ENCODE measurements around the gene GCAT. TPM values are rescaled to one million over a fixed set of nuclear protein-coding genes. Genes with fewer than 3 reads are reported as not detected.
"Not testable (repeated sequence)": the region's sequence is repeated elsewhere in the genome, so short reads cannot be mapped to it uniquely, and the experiment has no call there.

GCAT gene
- total and polyA plus RNA-seq, 4 donors = 22.2 to 27.5 (median 23.8) TPM

GRCh38 chr22:37797874-37798500 lies 9.7 kb upstream of the GCAT start:
- DNase-seq (ENCODE audit: low read depth in 4 of 6, low spot score in 6 of 6) = no peak
- 47% methylated on average over 10 of the region's 14 CpGs for WGBS (ENCODE audit: insufficient coverage)
- Histone ChIP-seq H3K4me3 (ENCODE audit: low read depth, low read length) (no peak overlapping the region), H3K36me3 (ENCODE audit: control insufficient read depth, insufficient read depth, low read length) (no peaks in the 10 kb centered on the region), H3K9me3 (ENCODE audit: control insufficient read depth, insufficient read depth, low read length) (no peaks in the 10 kb centered on the region), H3K4me1 (ENCODE audit: control insufficient read depth, insufficient read depth, low read length) (peaks cover 13% of the 10 kb centered on the region), H3K27ac (ENCODE audit: low read depth, low read length) (no peak overlapping the region), H3K27me3 (ENCODE audit: control insufficient read depth, insufficient read depth, low read length) (no peaks in the 10 kb centered on the region)

- H3K27ac ChIP-seq (ENCODE audit: low read depth, low read length); H3K4me3 ChIP-seq (ENCODE audit: low read depth, low read length); H3K36me3 ChIP-seq (ENCODE audit: control insufficient read depth, insufficient read depth, low read length); H3K27me3 ChIP-seq (ENCODE audit: control insufficient read depth, insufficient read depth, low read length); H3K9me3 ChIP-seq (ENCODE audit: control insufficient read depth, insufficient read depth, low read length); DNase-seq (ENCODE audit: low read depth in 4 of 6, low spot score in 6 of 6): not testable (repeated sequence)
- WGBS (ENCODE audit: insufficient coverage) = 83% methylated on average over 3 of the region's 9 CpGs
- H3K4me1 ChIP-seq (ENCODE audit: control insufficient read depth, insufficient read depth, low read length) = peaks cover 31% of the 10 kb centered on the region
Measured at GRCh38 chr22:37799979-37800378, 7.8 kb upstream of the GCAT start.

DNA sequence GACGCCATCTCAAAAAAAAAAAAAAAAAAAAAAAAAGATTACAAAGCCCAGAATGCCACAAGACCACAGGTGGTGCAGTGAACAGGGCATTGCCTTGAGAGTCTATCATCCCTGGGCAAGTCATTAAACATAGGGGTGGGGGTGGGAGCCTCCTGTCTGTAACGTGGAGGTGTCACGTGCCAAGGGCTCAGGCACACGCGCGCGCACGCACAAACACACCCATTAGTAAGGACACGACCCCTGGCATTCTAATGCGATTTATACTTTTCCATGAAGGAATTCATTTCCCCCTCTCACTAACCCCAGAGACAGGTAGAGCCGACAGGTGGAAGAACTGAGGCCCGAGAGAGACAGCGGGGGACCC lies 5.8 kb upstream of the GCAT start:
- peak overlapping the region; percentile 87 for H3K4me3 ChIP-seq (ENCODE audit: low read depth, low read length)
- H3K4me1 ChIP-seq (ENCODE audit: control insufficient read depth, insufficient read depth, low read length) = peaks cover 47% of the 10 kb centered on the region
- WGBS (ENCODE audit: insufficient coverage) = 1% methylated on average over 11 of the region's 13 CpGs
- peak in 2 of 6 donors; percentile 43 to 89 for DNase-seq (ENCODE audit: low read depth in 4 of 6, low spot score in 6 of 6)
- no peaks in the 10 kb centered on the region for H3K36me3 ChIP-seq (ENCODE audit: control insufficient read depth, insufficient read depth, low read length)
- no peaks in the 10 kb centered on the region for H3K27me3 ChIP-seq (ENCODE audit: control insufficient read depth, insufficient read depth, low read length)
- no peaks in the 10 kb centered on the region for H3K9me3 ChIP-seq (ENCODE audit: control insufficient read depth, insufficient read depth, low read length)
- no peak overlapping the region for H3K27ac ChIP-seq (ENCODE audit: low read depth, low read length)

DNA sequence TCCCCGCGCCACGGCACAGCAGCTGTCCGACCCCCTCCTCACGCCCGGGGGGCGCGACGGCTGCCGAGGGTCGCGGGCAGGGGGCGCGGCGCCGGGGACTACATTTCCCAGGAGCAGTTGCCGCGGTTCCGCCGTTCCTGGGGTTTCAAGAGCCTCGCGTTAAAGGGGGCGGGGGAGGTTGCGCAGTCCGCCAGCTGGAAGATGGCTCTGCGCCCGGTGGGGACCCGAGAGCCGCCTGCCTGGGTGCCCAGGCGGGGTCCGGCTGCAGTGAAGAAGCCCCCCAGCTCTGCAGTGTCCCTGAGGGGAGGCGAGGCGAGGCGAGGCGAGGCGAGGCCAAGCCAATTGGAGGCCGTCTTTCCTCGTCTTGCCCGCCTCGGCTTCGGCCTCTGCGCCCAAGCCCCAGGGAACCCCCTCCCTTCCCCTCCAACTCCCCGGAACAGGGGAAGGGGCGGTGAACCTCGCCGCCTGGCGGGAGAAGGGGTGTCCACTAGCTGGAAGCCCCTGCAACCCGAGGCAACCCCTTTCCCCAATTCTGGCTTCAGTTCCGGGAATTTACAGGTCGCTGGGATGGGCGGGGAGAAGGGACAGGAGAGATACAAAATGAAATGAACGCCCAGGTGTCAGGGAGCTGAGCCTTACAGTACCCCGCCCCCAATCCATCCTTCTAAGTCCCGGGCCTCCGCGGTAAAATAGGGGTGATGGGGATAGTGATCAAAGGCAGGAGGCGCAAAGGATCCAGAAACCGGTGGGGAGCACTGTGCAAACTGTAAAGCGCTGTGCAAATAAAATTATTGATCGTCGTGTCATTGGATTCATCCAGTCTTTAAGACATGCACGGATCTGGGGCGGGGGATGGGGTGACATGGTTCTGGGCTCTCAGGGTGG lies 5.2 kb upstream of the GCAT start:
- peak in 4 of 6 donors; percentile 81 to 97 (median 89) for DNase-seq (ENCODE audit: low read depth in 4 of 6, low spot score in 6 of 6)
- Histone ChIP-seq H3K27me3 (ENCODE audit: control insufficient read depth, insufficient read depth, low read length) (no peaks in the 10 kb centered on the region), H3K9me3 (ENCODE audit: control insufficient read depth, insufficient read depth, low read length) (no peaks in the 10 kb centered on the region), H3K4me1 (ENCODE audit: control insufficient read depth, insufficient read depth, low read length) (peaks cover 53% of the 10 kb centered on the region), H3K36me3 (ENCODE audit: control insufficient read depth, insufficient read depth, low read length) (no peaks in the 10 kb centered on the region), H3K27ac (ENCODE audit: low read depth, low read length) (peak overlapping the region; percentile 80), H3K4me3 (ENCODE audit: low read depth, low read length) (peak overlapping the region; percentile 87)
- under 1% methylated on average over 54 of the region's 63 CpGs for WGBS (ENCODE audit: insufficient coverage)

DNA sequence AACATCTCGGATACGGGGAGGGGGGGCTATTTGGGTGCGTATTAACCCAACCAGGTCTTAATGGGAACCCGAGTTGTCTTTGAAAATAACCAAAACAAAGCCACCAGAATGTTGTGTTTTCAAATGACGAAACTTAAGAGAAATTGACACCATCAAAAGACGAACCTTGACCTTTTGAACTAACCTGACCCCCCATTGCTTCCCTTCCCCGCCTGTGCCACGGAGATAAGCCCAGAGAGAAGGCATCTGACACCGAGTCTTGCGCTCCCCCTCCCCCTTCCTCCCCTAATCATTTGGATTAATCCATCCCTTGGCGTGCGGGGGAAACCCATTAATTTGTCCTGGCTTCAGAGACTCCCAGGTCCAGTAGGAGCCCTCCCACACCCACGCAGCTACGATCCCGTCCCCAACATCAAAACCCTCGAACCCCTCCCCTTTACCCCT lies 4.5 kb upstream of the GCAT start:
- H3K4me1 ChIP-seq (ENCODE audit: control insufficient read depth, insufficient read depth, low read length) = peaks cover 57% of the 10 kb centered on the region
- peak in 3 of 6 donors; percentile 32 to 92 (median 72) for DNase-seq (ENCODE audit: low read depth in 4 of 6, low spot score in 6 of 6)
- peak overlapping the region; percentile 80 for H3K27ac ChIP-seq (ENCODE audit: low read depth, low read length)
- H3K27me3 ChIP-seq (ENCODE audit: control insufficient read depth, insufficient read depth, low read length) = no peaks in the 10 kb centered on the region
- no peaks in the 10 kb centered on the region for H3K36me3 ChIP-seq (ENCODE audit: control insufficient read depth, insufficient read depth, low read length)
- no peaks in the 10 kb centered on the region for H3K9me3 ChIP-seq (ENCODE audit: control insufficient read depth, insufficient read depth, low read length)
- WGBS (ENCODE audit: insufficient coverage) = 2% methylated on average over 12 of the region's 16 CpGs
- H3K4me3 ChIP-seq (ENCODE audit: low read depth, low read length) = peak overlapping the region; percentile 87

DNA sequence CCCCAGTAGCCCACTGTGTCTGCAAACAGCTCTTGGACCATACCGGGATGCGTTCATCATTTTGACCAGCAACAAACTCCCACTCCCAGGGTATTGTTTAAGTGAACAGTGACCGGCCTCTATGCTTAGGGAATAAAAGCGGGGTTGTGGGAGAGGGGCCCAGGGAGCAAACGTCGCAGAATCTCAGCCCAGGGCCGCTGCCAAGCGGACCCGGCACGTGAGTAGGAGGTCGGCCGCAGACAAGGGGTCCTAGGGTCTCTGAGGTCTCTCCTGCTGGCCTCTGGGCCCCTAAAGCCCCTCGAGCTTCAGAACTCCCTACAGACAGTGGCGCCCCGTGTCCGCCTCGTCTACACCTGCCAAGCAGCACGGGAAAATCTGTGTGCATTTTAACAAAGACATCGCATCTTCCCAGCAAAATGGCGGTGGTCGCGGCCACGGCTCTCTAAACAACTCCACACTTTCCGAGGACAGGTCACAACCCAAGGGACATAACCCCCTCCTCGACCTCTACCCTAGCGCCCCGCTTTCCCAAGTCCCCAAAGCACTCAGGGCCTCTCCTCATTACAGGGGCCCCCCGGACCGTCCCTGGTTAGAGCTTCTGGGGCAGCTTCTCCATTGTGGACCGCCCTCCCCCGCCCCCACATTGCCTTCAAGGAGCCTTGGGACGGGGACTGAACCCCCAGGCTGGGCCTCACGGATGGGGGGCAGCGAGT lies 3.9 kb upstream of the GCAT start:
- Histone ChIP-seq H3K4me1 (ENCODE audit: control insufficient read depth, insufficient read depth, low read length) (peaks cover 63% of the 10 kb centered on the region), H3K27ac (ENCODE audit: low read depth, low read length) (peak overlapping the region; percentile 80), H3K36me3 (ENCODE audit: control insufficient read depth, insufficient read depth, low read length) (no peaks in the 10 kb centered on the region), H3K4me3 (ENCODE audit: low read depth, low read length) (peak overlapping the region; percentile 87), H3K27me3 (ENCODE audit: control insufficient read depth, insufficient read depth, low read length) (no peaks in the 10 kb centered on the region), H3K9me3 (ENCODE audit: control insufficient read depth, insufficient read depth, low read length) (no peaks in the 10 kb centered on the region)
- DNase-seq (ENCODE audit: low read depth in 4 of 6, low spot score in 6 of 6) = peak in 2 of 6 donors; percentile 28 to 44
- WGBS (ENCODE audit: insufficient coverage) = 16% methylated on average over 29 of the region's 34 CpGs

DNA sequence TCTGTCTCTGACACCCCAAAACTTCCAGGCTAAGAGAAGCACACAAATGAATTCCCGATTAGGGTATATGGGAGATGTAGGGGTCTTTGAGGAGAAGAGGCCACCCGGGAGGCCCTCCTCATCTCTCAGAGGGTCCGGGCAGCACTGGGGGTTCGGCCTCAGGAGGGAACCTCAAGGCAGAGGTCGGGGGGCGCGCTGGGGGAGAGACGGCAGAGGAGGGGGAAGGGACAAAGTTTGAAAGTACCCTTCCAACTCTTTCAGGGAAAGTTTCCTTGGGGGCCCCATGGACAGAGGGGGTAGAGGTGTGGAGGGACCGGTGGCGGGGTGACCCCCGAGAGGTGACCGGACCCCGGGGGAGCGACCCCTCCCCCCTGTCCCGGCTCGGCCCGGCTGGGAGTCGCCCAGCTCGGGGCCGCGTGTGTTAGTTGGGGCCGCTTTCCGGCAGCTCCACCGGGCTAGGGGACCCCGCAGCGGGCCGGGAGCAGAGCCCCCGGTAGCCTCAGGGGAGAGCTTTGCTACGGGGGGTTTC lies 3.3 kb upstream of the GCAT start:
- 0% methylated on average over 24 of the region's 29 CpGs for WGBS (ENCODE audit: insufficient coverage)
- Histone ChIP-seq H3K4me3 (ENCODE audit: low read depth, low read length) (peak overlapping the region; percentile 37), H3K27ac (ENCODE audit: low read depth, low read length) (peak overlapping the region; percentile 80), H3K36me3 (ENCODE audit: control insufficient read depth, insufficient read depth, low read length) (no peaks in the 10 kb centered on the region), H3K27me3 (ENCODE audit: control insufficient read depth, insufficient read depth, low read length) (no peaks in the 10 kb centered on the region), H3K4me1 (ENCODE audit: control insufficient read depth, insufficient read depth, low read length) (peaks cover 69% of the 10 kb centered on the region), H3K9me3 (ENCODE audit: control insufficient read depth, insufficient read depth, low read length) (no peaks in the 10 kb centered on the region)
- DNase-seq (ENCODE audit: low read depth in 4 of 6, low spot score in 6 of 6) = peak in 1 of 6 donors; percentile 33

DNA sequence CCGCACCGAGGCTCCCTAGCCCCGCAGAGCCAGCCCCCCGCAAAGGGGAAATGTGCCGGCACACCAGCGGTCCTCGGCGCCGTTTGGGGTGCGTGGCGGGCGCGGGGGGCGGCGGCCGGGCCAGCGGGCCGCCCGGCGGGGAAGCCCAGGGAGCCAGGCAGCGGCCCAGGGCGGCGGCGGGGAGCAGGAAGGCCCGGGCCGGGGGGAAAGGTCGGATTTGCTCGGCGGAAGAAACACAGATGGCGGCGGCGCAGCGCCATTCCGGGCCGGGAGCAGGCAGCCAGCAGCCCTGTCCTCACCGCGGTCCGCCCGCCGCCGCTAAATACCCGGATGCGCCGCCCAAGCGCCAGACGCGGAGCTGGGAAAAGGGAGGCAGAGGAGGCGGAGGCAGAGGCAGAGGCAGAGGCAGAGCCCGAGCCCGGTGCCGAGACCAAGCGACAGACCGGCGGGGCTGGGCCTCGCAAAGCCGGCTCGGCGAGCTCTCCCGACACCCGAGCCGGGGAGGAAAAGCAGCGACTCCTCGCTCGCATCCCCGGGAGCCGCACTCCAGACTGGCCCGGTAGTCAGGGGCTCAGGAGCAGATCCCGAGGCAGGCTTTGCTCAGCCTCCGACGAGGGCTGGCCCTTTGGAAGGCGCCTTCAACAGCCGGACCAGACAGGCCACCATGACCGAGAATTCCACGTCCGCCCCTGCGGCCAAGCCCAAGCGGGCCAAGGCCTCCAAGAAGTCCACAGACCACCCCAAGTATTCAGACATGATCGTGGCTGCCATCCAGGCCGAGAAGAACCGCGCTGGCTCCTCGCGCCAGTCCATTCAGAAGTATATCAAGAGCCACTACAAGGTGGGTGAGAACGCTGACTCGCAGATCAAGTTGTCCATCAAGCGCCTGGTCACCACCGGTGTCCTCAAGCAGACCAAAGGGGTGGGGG lies 2.6 kb upstream of the GCAT start:
- Histone ChIP-seq H3K4me1 (ENCODE audit: control insufficient read depth, insufficient read depth, low read length) (peaks cover 76% of the 10 kb centered on the region), H3K4me3 (ENCODE audit: low read depth, low read length) (peak overlapping the region; percentile 89), H3K36me3 (ENCODE audit: control insufficient read depth, insufficient read depth, low read length) (peaks cover 5% of the 10 kb centered on the region), H3K9me3 (ENCODE audit: control insufficient read depth, insufficient read depth, low read length) (no peaks in the 10 kb centered on the region), H3K27ac (ENCODE audit: low read depth, low read length) (peak overlapping the region; percentile 91), H3K27me3 (ENCODE audit: control insufficient read depth, insufficient read depth, low read length) (no peaks in the 10 kb centered on the region)
- 3% methylated on average over 87 of the region's 87 CpGs for WGBS (ENCODE audit: insufficient coverage)
- DNase-seq (ENCODE audit: low read depth in 4 of 6, low spot score in 6 of 6) = peak in 3 of 6 donors; percentile 80 to 96 (median 95)
